Measurements from ENCODE around the gene SON.

- TF ChIP-seq POLR2A (IDR thresholded peaks at IDR 0.05; ENCODE audit: low read length) = no peak
- no peak for TF ChIP-seq GATA1 (IDR thresholded peaks at IDR 0.05; ENCODE audit: low read depth, low read length)
Measured at GRCh38 chr21:33578214-33578613, 35.4 kb downstream of the SON start.
